A549 (cell line): ENCODE results near the gene OMP. TPM values are rescaled to one million over a fixed set of nuclear protein-coding genes. Genes with fewer than 3 reads are reported as not detected.
A peak's percentile ranks its signal among the peaks of the same experiment; 100 is the strongest.

Source experiments
- ATAC-seq, 2 experiments: fragments of 200-7000 bp in 1 of 2; fragments of >200 bp in 1 of 2; cut with Nextera tagmentation in 1 of 2; cut with Tn5 transposase in 1 of 2; 3 replicates each; pipeline versions ENCODE4 v1.8.0 to v1.9.1; 2018 to 2020; ENCODE audit warnings: mild to moderate bottlenecking in 1 of 2, moderate library complexity in 1 of 2
- CTCF ChIA-PET: fragments of 300-600 bp; sonication (Branson Sonifier 250); formaldehyde crosslinking; extraction: SDS; loops from one replicate; lab custom pipeline; 2021; ENCODE audit warnings: antibody characterized with exemption, inconsistent platforms; lab: Yijun Ruan, JAX
- POLR2A ChIA-PET: fragments of 350-600 bp; formaldehyde crosslinking; extraction: SDS; loops from one replicate; lab custom pipeline; 2021; ENCODE audit warnings: antibody characterized with exemption, inconsistent platforms; lab: Yijun Ruan, JAX
- DNase-seq, 2 experiments: peaks; one replicate each; pipeline versions ENCODE4 v3.0.0 to v3.0.0-alpha.2; 2011 to 2016; ENCODE audit warnings: low read depth in 1 of 2, low spot score in 1 of 2
- FAIRE-seq: peaks from 2 replicates; lab custom pipeline; 2011; peaks lifted over from hg19 to GRCh38; lab: Jason Lieb, UNC
- H3K27ac ChIP-seq, 2 experiments: fragments of >200 bp; sonication (Bioruptor Twin); formaldehyde crosslinking; 3 replicates each; pipeline ENCODE4 v1.5.1; 2016 to 2017
- H3K4me1 ChIP-seq: fragments of >200 bp; sonication (Bioruptor Twin); formaldehyde crosslinking; 3 replicates; pipeline ENCODE4 v1.6.1; 2016
- H3K4me2 ChIP-seq: fragments of >200 bp; sonication (Bioruptor Twin); formaldehyde crosslinking; 3 replicates; pipeline ENCODE4 v1.6.1; 2016
- H3K4me3 ChIP-seq: fragments of >200 bp; sonication (Bioruptor Twin); formaldehyde crosslinking; 3 replicates; pipeline ENCODE4 v1.5.1; 2016
- H3K9me3 ChIP-seq: fragments of >200 bp; sonication (Bioruptor Twin); formaldehyde crosslinking; 3 replicates; pipeline ENCODE4 v1.6.1; 2016
- CEBPB ChIP-seq, 2 experiments: fragments of >200 bp in 1 of 2; sonication (Bioruptor Twin) in 1 of 2; formaldehyde crosslinking in 1 of 2; IDR thresholded peaks; 2 replicates each; pipeline ENCODE4 v1.6.1; 2012 to 2016
- CHD4 ChIP-seq: fragments of 200-600 bp; sonication (generic); IDR thresholded peaks from 2 replicates; pipeline ENCODE4 v1.6.1; 2016; ENCODE audit warnings: antibody characterized with exemption, mild to moderate bottlenecking, borderline replicate concordance
- ESRRA ChIP-seq: fragments of 150-350 bp; IDR thresholded peaks from 2 replicates; pipeline ENCODE4 v1.6.1; 2014; ENCODE audit warnings: mild to moderate bottlenecking, low read length, borderline replicate concordance
- FOSB ChIP-seq: fragments of 250-450 bp; sonication (Bioruptor Pico); IDR thresholded peaks from 2 replicates; pipeline ENCODE4 v1.5.0; 2020; ENCODE audit warnings: mild to moderate bottlenecking, moderate library complexity
- GATA3 ChIP-seq: IDR thresholded peaks from 2 replicates; pipeline ENCODE4 v1.6.1; 2012; ENCODE audit warnings: borderline replicate concordance
- HOXB13 ChIP-seq: fragments of 250-450 bp; sonication (Bioruptor Pico); IDR thresholded peaks from 2 replicates; pipeline ENCODE4 v1.5.0; 2020; ENCODE audit warnings: low read depth, mild to moderate bottlenecking, moderate library complexity
- HOXB5 ChIP-seq: fragments of 250-450 bp; sonication (Bioruptor Pico); IDR thresholded peaks from 2 replicates; pipeline ENCODE4 v1.5.0; 2020; ENCODE audit warnings: mild to moderate bottlenecking, moderate library complexity
- KDM5A ChIP-seq: fragments of 200-600 bp; sonication (generic); IDR thresholded peaks from 2 replicates; pipeline ENCODE4 v1.6.1; 2016; ENCODE audit warnings: antibody characterized with exemption, mild to moderate bottlenecking
- MAFK ChIP-seq: fragments of 450-650 bp; IDR thresholded peaks from 2 replicates; pipeline ENCODE4 v1.6.1; 2014; ENCODE audit not compliant: partially characterized antibody
- NFE2L2 ChIP-seq: fragments of 150-350 bp; conservative IDR thresholded peaks from 2 replicates; pipeline ENCODE4 v1.6.1; 2014; ENCODE audit warnings: low read length
- NR3C1 ChIP-seq: fragments of >200 bp; sonication (Bioruptor Twin); formaldehyde crosslinking; IDR thresholded peaks from 3 replicates; pipeline ENCODE4 v1.6.1; 2017
- POLR2AphosphoS2 ChIP-seq: conservative IDR thresholded peaks from 2 replicates; pipeline ENCODE4 v1.6.1; 2012; ENCODE audit warnings: low read length, improper control_type of control experiment, inconsistent platforms
- RAD21 ChIP-seq, 2 experiments: fragments of >200 bp in 1 of 2; sonication (Bioruptor Twin) in 1 of 2; formaldehyde crosslinking in 1 of 2; IDR thresholded peaks in 1 of 2; conservative IDR thresholded peaks in 1 of 2; 2 replicates in 1 of 2; 3 replicates in 1 of 2; pipeline ENCODE4 v1.6.1; 2012 to 2018; ENCODE audit warnings: inconsistent platforms in 1 of 2
- RCOR1 ChIP-seq: fragments of 150-350 bp; IDR thresholded peaks from 2 replicates; pipeline ENCODE4 v1.6.1; 2014; ENCODE audit warnings: antibody characterized with exemption, low read length, low read depth
- RNF2 ChIP-seq: fragments of 200-600 bp; sonication (generic); IDR thresholded peaks from 2 replicates; pipeline ENCODE4 v1.6.1; 2016; ENCODE audit warnings: low read depth, mild to moderate bottlenecking, antibody characterized with exemption, moderate library complexity, borderline replicate concordance
- TFCP2L1 ChIP-seq: fragments of 250-450 bp; sonication (Bioruptor Pico); IDR thresholded peaks from 2 replicates; pipeline ENCODE4 v1.5.0; 2021; ENCODE audit warnings: mild to moderate bottlenecking
- ZC3H11A ChIP-seq: fragments of 450-650 bp; IDR thresholded peaks from 2 replicates; pipeline ENCODE4 v1.6.1; 2014; ENCODE audit warnings: antibody characterized with exemption, mild to moderate bottlenecking
- ZFP36 ChIP-seq: fragments of 450-650 bp; IDR thresholded peaks from 2 replicates; pipeline ENCODE4 v1.6.1; 2014; ENCODE audit warnings: borderline replicate concordance; ENCODE audit not compliant: partially characterized antibody
- ZSCAN20 ChIP-seq: fragments of 250-450 bp; sonication (Bioruptor Pico); IDR thresholded peaks from 2 replicates; pipeline ENCODE4 v1.8.0; 2022; ENCODE audit warnings: mild to moderate bottlenecking, moderate library complexity
- WGBS: methylation state at CpG from one replicate; pipeline ENCODE4 v1.1.6; 2017; ENCODE audit errors: missing lambda C conversion rate; 5-methylcytosine and 5-hydroxymethylcytosine counted together
- polyA plus RNA-seq, 4 experiments: library from polyadenylated mRNA; depleted of rRNA in 3 of 4; stranded (reverse); fragments of >200 nt; fragmentation: RNase III in 1 of 4; extraction: RNeasy Plus Mini Kit Qiagen cat#74134 plus additional on column Dnase treatment in 1 of 4; gene quantifications; 2 replicates in 3 of 4; 3 replicates in 1 of 4; pipeline ENCODE4 v1.2.3, GENCODE V29; 2011 to 2017
- TF ChIP-seq, protein P1 (sequence below): IDR thresholded peaks from 2 replicates; pipeline ENCODE4 v1.6.1; 2012
- TF ChIP-seq, protein P2 (sequence below): IDR thresholded peaks from 2 replicates; pipeline ENCODE4 v1.6.1; 2012; ENCODE audit warnings: low read depth, borderline replicate concordance
- TF ChIP-seq, protein P3 (sequence below): IDR thresholded peaks from 2 replicates; pipeline ENCODE4 v1.6.1; 2012
- TF ChIP-seq, protein P4 (sequence below): fragments of >200 bp; sonication (Bioruptor Twin); formaldehyde crosslinking; IDR thresholded peaks from 2 replicates; pipeline ENCODE4 v1.6.1; 2016
- TF ChIP-seq, protein P5 (sequence below): fragments of 450-650 bp; IDR thresholded peaks from 2 replicates; pipeline ENCODE4 v1.6.1; 2014; ENCODE audit warnings: antibody characterized with exemption
- TF ChIP-seq, protein P6 (sequence below): fragments of 250-450 bp; sonication (Bioruptor Pico); IDR thresholded peaks from 2 replicates; pipeline ENCODE4 v1.5.0; 2021; ENCODE audit warnings: mild to moderate bottlenecking, moderate library complexity, borderline replicate concordance
- TF ChIP-seq, protein P7 (sequence below): fragments of 250-450 bp; sonication (Bioruptor Pico); IDR thresholded peaks from 2 replicates; pipeline ENCODE4 v1.5.0; 2020; ENCODE audit warnings: low read depth, mild to moderate bottlenecking, moderate library complexity

OMP gene
- polyA plus RNA-seq, 2 of the 4 experiments (the other 2 are of a cell fraction), result not detected

DNA sequence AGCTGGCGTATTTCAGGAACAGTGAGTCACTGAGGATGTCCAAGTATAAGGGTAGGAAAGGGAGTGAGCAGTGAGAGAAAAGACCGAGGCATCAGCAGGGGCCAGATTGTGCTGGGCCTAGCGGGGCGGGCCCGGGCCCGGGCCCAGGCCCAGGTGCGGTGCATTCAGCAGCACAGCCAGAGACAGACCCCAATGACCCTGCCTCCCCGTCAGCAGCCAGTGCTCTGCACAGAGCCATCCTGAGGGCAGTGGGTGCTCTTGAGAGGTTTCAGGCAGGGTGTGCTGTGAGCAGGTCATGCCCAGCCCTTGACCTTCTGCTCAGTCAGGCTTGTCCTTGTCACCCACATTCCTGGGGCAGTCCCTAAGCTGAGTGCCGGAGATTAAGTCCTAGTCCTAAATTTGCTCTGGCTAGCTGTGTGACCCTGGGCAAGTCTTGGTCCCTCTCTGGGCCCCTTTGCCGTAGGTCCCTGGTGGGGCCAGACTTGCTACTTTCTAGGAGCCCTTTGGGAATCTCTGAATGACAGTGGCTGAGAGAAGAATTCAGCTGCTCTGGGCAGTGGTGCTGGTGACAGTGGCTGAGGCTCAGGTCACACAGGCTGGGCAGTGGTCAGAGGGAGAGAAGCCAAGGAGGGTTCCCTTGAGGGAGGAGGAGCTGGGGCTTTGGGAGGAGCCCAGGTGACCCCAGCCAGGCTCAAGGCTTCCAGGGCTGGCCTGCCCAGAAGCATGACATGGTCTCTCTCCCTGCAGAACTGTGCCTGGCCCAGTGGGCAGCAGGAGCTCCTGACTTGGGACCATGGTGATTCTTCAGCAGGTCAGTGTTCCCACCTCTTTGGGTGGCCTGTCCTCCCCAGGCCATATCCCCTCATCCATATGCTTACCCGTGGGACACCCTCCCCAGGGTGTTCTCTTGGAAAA, 27.5 kb downstream of the OMP start:
- CTCF ChIA-PET, result interaction anchor here (0.8 to 8.3 kb wide), 9 partner anchors 8 to 83 kb away, joined by 3 to 161 read pairs (median 5); no protein-coding TSS in a partner anchor
- DNase-seq (no peak), ATAC-seq (no peak), FAIRE-seq (no peak)
- Histone ChIP-seq H3K27ac (no peak overlapping the region), H3K4me3 (no peak overlapping the region), H3K4me1 (no peaks in the 10 kb centered on the region), H3K4me2 (no peak overlapping the region), H3K9me3 (no peaks in the 10 kb centered on the region)
- WGBS, result 77% methylated on average over 10 of the region's 11 CpGs
- POLR2A ChIA-PET, result no interaction called here
- TF ChIP-seq CHD4, result no peak
- TF ChIP-seq, protein P1, sequence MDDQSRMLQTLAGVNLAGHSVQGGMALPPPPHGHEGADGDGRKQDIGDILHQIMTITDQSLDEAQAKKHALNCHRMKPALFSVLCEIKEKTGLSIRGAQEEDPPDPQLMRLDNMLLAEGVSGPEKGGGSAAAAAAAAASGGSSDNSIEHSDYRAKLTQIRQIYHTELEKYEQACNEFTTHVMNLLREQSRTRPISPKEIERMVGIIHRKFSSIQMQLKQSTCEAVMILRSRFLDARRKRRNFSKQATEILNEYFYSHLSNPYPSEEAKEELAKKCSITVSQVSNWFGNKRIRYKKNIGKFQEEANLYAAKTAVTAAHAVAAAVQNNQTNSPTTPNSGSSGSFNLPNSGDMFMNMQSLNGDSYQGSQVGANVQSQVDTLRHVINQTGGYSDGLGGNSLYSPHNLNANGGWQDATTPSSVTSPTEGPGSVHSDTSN, result no peak

DNA sequence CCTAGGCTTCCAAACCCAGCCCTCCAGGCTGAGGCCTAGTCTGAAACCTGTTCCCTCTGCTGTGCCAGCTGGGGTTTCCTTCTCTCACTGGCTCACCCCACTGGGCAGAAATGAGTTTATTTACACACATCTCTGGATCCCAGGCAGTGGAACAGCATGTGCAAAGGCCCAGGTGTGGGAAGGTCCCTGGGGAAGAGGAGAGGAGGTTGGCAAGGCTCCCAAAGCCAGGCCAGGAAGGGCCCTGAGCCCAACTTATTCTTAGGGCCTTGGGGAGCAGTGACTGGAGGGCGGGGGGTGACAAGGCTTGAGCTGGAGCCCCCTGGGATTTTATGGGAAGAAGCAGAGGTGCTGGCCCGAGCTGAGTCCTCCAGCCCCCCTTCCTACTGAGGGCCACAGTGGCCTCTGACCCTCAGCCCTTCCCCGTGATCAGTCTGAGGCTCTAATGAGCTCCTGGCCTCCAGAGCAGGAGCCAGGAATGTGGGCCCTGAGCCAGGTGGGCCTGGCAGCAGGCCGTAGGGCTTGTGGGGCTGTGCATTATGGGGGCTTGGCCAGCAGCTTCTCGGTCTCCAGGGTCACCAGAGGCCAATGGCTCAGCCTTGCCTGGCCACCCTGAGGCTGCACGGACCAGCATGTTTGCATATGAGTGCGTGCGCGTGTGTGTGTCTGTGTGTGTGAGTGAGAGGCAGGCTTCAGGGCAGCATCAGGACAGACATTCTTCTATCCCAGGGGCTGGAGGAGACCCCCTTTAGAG, 28.3 kb downstream of the OMP start:
- CTCF ChIA-PET, result interaction anchor here (0.8 to 8.3 kb wide), 8 partner anchors 9 to 83 kb away, joined by 3 to 161 read pairs (median 4); no protein-coding TSS in a partner anchor
- no peak overlapping the region for H3K4me3 ChIP-seq
- 0 out of 6 replicates have a peak overlapping the region, but pooled peaks of 1 of the 2 experiments have one; percentile 9 for H3K27ac ChIP-seq
- WGBS, result 68% methylated on average over 9 of the region's 9 CpGs
- POLR2A ChIA-PET, result no interaction called here
- H3K4me2 ChIP-seq, result no peak overlapping the region
- no peak for TF ChIP-seq RNF2
- TF ChIP-seq, protein P2, sequence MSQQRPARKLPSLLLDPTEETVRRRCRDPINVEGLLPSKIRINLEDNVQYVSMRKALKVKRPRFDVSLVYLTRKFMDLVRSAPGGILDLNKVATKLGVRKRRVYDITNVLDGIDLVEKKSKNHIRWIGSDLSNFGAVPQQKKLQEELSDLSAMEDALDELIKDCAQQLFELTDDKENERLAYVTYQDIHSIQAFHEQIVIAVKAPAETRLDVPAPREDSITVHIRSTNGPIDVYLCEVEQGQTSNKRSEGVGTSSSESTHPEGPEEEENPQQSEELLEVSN, result no peak
- no peak for TF ChIP-seq TFCP2L1
- TF ChIP-seq FOSB, result no peak
- no peak for TF ChIP-seq KDM5A
- TF ChIP-seq, protein P3, sequence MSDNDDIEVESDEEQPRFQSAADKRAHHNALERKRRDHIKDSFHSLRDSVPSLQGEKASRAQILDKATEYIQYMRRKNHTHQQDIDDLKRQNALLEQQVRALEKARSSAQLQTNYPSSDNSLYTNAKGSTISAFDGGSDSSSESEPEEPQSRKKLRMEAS, result no peak
- no peak for TF ChIP-seq CHD4
- TF ChIP-seq, protein P4, sequence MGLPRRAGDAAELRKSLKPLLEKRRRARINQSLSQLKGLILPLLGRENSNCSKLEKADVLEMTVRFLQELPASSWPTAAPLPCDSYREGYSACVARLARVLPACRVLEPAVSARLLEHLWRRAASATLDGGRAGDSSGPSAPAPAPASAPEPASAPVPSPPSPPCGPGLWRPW, result no peak
- TF ChIP-seq, protein P5, sequence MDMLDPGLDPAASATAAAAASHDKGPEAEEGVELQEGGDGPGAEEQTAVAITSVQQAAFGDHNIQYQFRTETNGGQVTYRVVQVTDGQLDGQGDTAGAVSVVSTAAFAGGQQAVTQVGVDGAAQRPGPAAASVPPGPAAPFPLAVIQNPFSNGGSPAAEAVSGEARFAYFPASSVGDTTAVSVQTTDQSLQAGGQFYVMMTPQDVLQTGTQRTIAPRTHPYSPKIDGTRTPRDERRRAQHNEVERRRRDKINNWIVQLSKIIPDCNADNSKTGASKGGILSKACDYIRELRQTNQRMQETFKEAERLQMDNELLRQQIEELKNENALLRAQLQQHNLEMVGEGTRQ, result no peak
- no peak for TF ChIP-seq HOXB5 (CRISPR knock-in tag)
- no peaks in the 10 kb centered on the region for H3K4me1 ChIP-seq
- H3K9me3 ChIP-seq, result no peaks in the 10 kb centered on the region
- ATAC-seq (no peak), DNase-seq (no peak), FAIRE-seq (no peak)

DNA sequence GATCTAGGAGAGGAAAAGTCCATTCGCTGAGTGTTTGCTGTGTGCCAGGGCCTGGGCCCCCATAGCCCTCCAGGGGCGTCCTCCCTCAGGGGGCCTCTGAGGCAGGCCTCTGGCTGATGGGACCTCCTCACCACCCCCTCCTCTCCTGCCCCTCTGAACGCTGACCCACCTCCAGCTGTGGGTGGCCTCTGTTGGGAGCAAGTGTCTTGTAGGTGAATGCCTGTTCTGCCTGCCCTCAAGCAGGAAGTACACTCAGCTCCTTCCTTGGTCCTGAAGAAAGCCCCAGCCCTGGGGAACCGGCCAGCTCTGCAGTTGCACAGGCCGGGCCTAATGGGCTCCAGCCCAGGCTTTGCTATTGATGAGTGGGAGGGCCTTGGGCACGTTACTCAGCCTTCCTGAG, 28.9 kb downstream of the OMP start:
- no peaks in the 10 kb centered on the region for H3K9me3 ChIP-seq
- WGBS, result 48% methylated on average over 6 of the region's 6 CpGs
- H3K4me3 ChIP-seq, result no peak overlapping the region
- FAIRE-seq (no peak), DNase-seq (no peak), ATAC-seq (no peak)
- no peak overlapping the region for H3K27ac ChIP-seq
- H3K4me2 ChIP-seq, result no peak overlapping the region
- ChIA-PET POLR2A (no interaction called here), CTCF (interaction anchor here (1.3 to 8.3 kb wide), 4 partner anchors 8 to 418 kb away, joined by 3 to 161 read pairs (median 6); no protein-coding TSS in a partner anchor)
- no peaks in the 10 kb centered on the region for H3K4me1 ChIP-seq
- TF ChIP-seq GATA3 (no peak), ESRRA (no peak), RCOR1 (no peak), CEBPB (IDR thresholded peaks at IDR 0.05) (no peak), ZSCAN20 (CRISPR knock-in tag) (no peak), NR3C1 (no peak), HOXB13 (CRISPR knock-in tag) (no peak), ZFP36 (no peak), ZC3H11A (no peak), MAFK (no peak), POLR2AphosphoS2 (no peak), RAD21 (conservative IDR thresholded peaks at IDR 0.05 in 1 of 2, IDR thresholded peaks at IDR 0.05 in 1 of 2) (no peak), NFE2L2 (no peak), KDM5A (no peak)
- TF ChIP-seq, protein P6, sequence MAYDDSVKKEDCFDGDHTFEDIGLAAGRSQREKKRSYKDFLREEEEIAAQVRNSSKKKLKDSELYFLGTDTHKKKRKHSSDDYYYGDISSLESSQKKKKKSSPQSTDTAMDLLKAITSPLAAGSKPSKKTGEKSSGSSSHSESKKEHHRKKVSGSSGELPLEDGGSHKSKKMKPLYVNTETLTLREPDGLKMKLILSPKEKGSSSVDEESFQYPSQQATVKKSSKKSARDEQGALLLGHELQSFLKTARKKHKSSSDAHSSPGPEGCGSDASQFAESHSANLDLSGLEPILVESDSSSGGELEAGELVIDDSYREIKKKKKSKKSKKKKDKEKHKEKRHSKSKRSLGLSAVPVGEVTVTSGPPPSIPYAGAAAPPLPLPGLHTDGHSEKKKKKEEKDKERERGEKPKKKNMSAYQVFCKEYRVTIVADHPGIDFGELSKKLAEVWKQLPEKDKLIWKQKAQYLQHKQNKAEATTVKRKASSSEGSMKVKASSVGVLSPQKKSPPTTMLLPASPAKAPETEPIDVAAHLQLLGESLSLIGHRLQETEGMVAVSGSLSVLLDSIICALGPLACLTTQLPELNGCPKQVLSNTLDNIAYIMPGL (CRISPR knock-in tag), result no peak
- TF ChIP-seq, protein P7, sequence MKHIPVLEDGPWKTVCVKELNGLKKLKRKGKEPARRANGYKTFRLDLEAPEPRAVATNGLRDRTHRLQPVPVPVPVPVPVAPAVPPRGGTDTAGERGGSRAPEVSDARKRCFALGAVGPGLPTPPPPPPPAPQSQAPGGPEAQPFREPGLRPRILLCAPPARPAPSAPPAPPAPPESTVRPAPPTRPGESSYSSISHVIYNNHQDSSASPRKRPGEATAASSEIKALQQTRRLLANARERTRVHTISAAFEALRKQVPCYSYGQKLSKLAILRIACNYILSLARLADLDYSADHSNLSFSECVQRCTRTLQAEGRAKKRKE (CRISPR knock-in tag), result no peak
